Measurements from ENCODE around the gene SPATA2L. TPM values are rescaled to one million over a fixed set of nuclear protein-coding genes. Genes with fewer than 3 reads are reported as not detected.

SPATA2L gene
- total and polyA plus RNA-seq, 4 donors: 6.9 to 17.3 (median 13.6) TPM

GRCh38 chr16:89670496-89671431, 30.7 kb downstream of the SPATA2L start:
- Histone ChIP-seq H3K36me3 (ENCODE audit: control insufficient read depth in 4 of 4, insufficient read depth in 4 of 4, low read length in 4 of 4) (no peaks in the 10 kb centered on the region), H3K27ac (ENCODE audit: low read depth in 1 of 2, low read length in 1 of 2) (no peak overlapping the region), H3K27me3 (ENCODE audit: control insufficient read depth in 3 of 3, insufficient read depth in 3 of 3, low read length in 2 of 3) (no peaks in the 10 kb centered on the region), H3K4me3 (no peak overlapping the region), H3K9me3 (ENCODE audit: control insufficient read depth in 4 of 4, insufficient read depth in 3 of 4, low read length in 3 of 4) (no peaks in the 10 kb centered on the region), H3K9ac (ENCODE audit: insufficient read depth in 1 of 2, low read length in 2 of 2) (no peak overlapping the region), H3K4me1 (ENCODE audit: control insufficient read depth in 5 of 5, insufficient read depth in 5 of 5, low read length in 5 of 5) (peaks cover 0 to 7% (median 0%) of the 10 kb centered on the region in 5 donors)
- DNase-seq (peak in 1 of 3 donors; percentile 9), ATAC-seq (ENCODE audit: insufficient read depth, low FRiP score) (no peak)
- WGBS, 2 donors: 90% methylated on average over 10 of the region's 10 CpGs
- TF ChIP-seq CTCF (IDR thresholded peaks at IDR 0.05; ENCODE audit: control extremely low read depth, extremely low read depth): no peak

- WGBS, 2 donors: 78 to 98% methylated on average over 11 to 13 of the region's 13 CpGs
- ATAC-seq (ENCODE audit: insufficient read depth, low FRiP score): no peak
- H3K9ac ChIP-seq (ENCODE audit: insufficient read depth in 1 of 2, low read length in 2 of 2): no peak overlapping the region
- H3K27me3 ChIP-seq (ENCODE audit: control insufficient read depth in 3 of 3, insufficient read depth in 3 of 3, low read length in 2 of 3): no peaks in the 10 kb centered on the region
- no peak for TF ChIP-seq CTCF (IDR thresholded peaks at IDR 0.05; ENCODE audit: control extremely low read depth, extremely low read depth)
- no peak for DNase-seq
- no peaks in the 10 kb centered on the region for H3K36me3 ChIP-seq (ENCODE audit: control insufficient read depth in 4 of 4, insufficient read depth in 4 of 4, low read length in 4 of 4)
- H3K4me1 ChIP-seq (ENCODE audit: control insufficient read depth in 5 of 5, insufficient read depth in 5 of 5, low read length in 5 of 5): peaks cover 0 to 7% (median 0%) of the 10 kb centered on the region in 5 donors
- H3K27ac ChIP-seq (ENCODE audit: low read depth in 1 of 2, low read length in 1 of 2): no peak overlapping the region
- H3K4me3 ChIP-seq: no peak overlapping the region
- H3K9me3 ChIP-seq (ENCODE audit: control insufficient read depth in 4 of 4, insufficient read depth in 3 of 4, low read length in 3 of 4): no peaks in the 10 kb centered on the region
Observed at GRCh38 chr16:89669755-89670154, 31.8 kb downstream of the SPATA2L start.

- Histone ChIP-seq H3K9ac (ENCODE audit: insufficient read depth in 1 of 2, low read length in 2 of 2) (no peak overlapping the region), H3K27ac (ENCODE audit: low read depth in 1 of 2, low read length in 1 of 2) (peak overlapping the region in 1 of 2 donors; percentile 34), H3K27me3 (ENCODE audit: control insufficient read depth in 3 of 3, insufficient read depth in 3 of 3, low read length in 2 of 3) (no peaks in the 10 kb centered on the region), H3K9me3 (ENCODE audit: control insufficient read depth in 4 of 4, insufficient read depth in 3 of 4, low read length in 3 of 4) (no peaks in the 10 kb centered on the region), H3K4me1 (ENCODE audit: control insufficient read depth in 5 of 5, insufficient read depth in 5 of 5, low read length in 5 of 5) (peaks cover 0 to 4% (median 0%) of the 10 kb centered on the region in 5 donors), H3K36me3 (ENCODE audit: control insufficient read depth in 4 of 4, insufficient read depth in 4 of 4, low read length in 4 of 4) (no peaks in the 10 kb centered on the region), H3K4me3 (no peak overlapping the region)
- 33 to 34% methylated on average over 5 of the region's 5 CpGs for WGBS, 2 donors
- ATAC-seq (ENCODE audit: insufficient read depth, low FRiP score) (peak; percentile 10), DNase-seq (no peak)
- TF ChIP-seq CTCF (IDR thresholded peaks at IDR 0.05; ENCODE audit: control extremely low read depth, extremely low read depth): no peak
Observed at GRCh38 chr16:89668790-89669158, 32.7 kb downstream of the SPATA2L start.

Data from lung (tissue), 12 donors.